ENCODE data around the gene LAMA2. TPM values are rescaled to one million over a fixed set of nuclear protein-coding genes. Genes with fewer than 3 reads are reported as not detected.

Gene LAMA2
- total RNA-seq, 1 donor from 2014 or later = 1.9 TPM

- TF ChIP-seq CTCF (IDR thresholded peaks at IDR 0.05) = no peak
- Mint-ChIP-seq H3K36me3 (ENCODE audit: low read depth) (no peaks in the 10 kb centered on the region), H3K27me3 (ENCODE audit: low read depth) (peaks cover 4% of the 10 kb centered on the region), H3K4me3 (ENCODE audit: unreplicated experiment) (no peak overlapping the region), H3K4me1 (ENCODE audit: low read depth) (no peaks in the 10 kb centered on the region), H3K27ac (ENCODE audit: unreplicated experiment) (no peak overlapping the region), H3K9me3 (ENCODE audit: low read depth) (no peaks in the 10 kb centered on the region)
- DNase-seq (ENCODE audit: low spot score) = no peak
Observed at GRCh38 chr6:129104131-129104530, 221.2 kb downstream of the LAMA2 start.

- DNase-seq (ENCODE audit: low spot score) = no peak
- Mint-ChIP-seq H3K4me3 (ENCODE audit: unreplicated experiment) (no peak overlapping the region), H3K36me3 (ENCODE audit: low read depth) (no peaks in the 10 kb centered on the region), H3K9me3 (ENCODE audit: low read depth) (no peaks in the 10 kb centered on the region), H3K4me1 (ENCODE audit: low read depth) (no peaks in the 10 kb centered on the region), H3K27ac (ENCODE audit: unreplicated experiment) (no peak overlapping the region), H3K27me3 (ENCODE audit: low read depth) (peaks cover 5% of the 10 kb centered on the region)
- TF ChIP-seq CTCF (IDR thresholded peaks at IDR 0.05) = no peak
Observed at GRCh38 chr6:129104560-129104959, 221.6 kb downstream of the LAMA2 start.

GRCh38 chr6:129105035-129105434 lies 222.1 kb downstream of the LAMA2 start:
- TF ChIP-seq CTCF (IDR thresholded peaks at IDR 0.05) = no peak
- Mint-ChIP-seq H3K36me3 (ENCODE audit: low read depth) (no peaks in the 10 kb centered on the region), H3K9me3 (ENCODE audit: low read depth) (no peaks in the 10 kb centered on the region), H3K27me3 (ENCODE audit: low read depth) (peaks cover 5% of the 10 kb centered on the region), H3K27ac (ENCODE audit: unreplicated experiment) (no peak overlapping the region), H3K4me1 (ENCODE audit: low read depth) (no peaks in the 10 kb centered on the region), H3K4me3 (ENCODE audit: unreplicated experiment) (no peak overlapping the region)
- DNase-seq (ENCODE audit: low spot score) = no peak

GRCh38 chr6:129105793-129106192 lies 222.9 kb downstream of the LAMA2 start:
- Mint-ChIP-seq H3K9me3 (ENCODE audit: low read depth) (no peaks in the 10 kb centered on the region), H3K36me3 (ENCODE audit: low read depth) (no peaks in the 10 kb centered on the region), H3K27ac (ENCODE audit: unreplicated experiment) (no peak overlapping the region), H3K4me3 (ENCODE audit: unreplicated experiment) (no peak overlapping the region), H3K27me3 (ENCODE audit: low read depth) (peaks cover 5% of the 10 kb centered on the region), H3K4me1 (ENCODE audit: low read depth) (no peaks in the 10 kb centered on the region)
- DNase-seq (ENCODE audit: low spot score) = no peak
- no peak for TF ChIP-seq CTCF (IDR thresholded peaks at IDR 0.05)

- Mint-ChIP-seq H3K27me3 (ENCODE audit: low read depth) (peaks cover 11% of the 10 kb centered on the region), H3K4me3 (ENCODE audit: unreplicated experiment) (no peak overlapping the region), H3K27ac (ENCODE audit: unreplicated experiment) (no peak overlapping the region), H3K36me3 (ENCODE audit: low read depth) (no peaks in the 10 kb centered on the region), H3K9me3 (ENCODE audit: low read depth) (no peaks in the 10 kb centered on the region), H3K4me1 (ENCODE audit: low read depth) (no peaks in the 10 kb centered on the region)
- TF ChIP-seq CTCF (IDR thresholded peaks at IDR 0.05) = no peak
- no peak for DNase-seq (ENCODE audit: low spot score)
Observed at GRCh38 chr6:129108337-129108736, 225.4 kb downstream of the LAMA2 start.

All from chondrocyte (in vitro differentiated cells).